Ishikawa (cell line): ENCODE results near the gene MMAB.

Experiments used
- EP300 ChIP-seq: IDR thresholded peaks from 2 replicates; pipeline ENCODE4 v1.6.1; 2012; ENCODE audit warnings: borderline replicate concordance
- RAD21 ChIP-seq: IDR thresholded peaks from 2 replicates; pipeline ENCODE4 v1.6.1; 2012; ENCODE audit warnings: low read depth
- TCF12 ChIP-seq: IDR thresholded peaks from 2 replicates; pipeline ENCODE4 v1.6.1; 2012; ENCODE audit warnings: low read depth
- TF ChIP-seq, protein P1 (sequence below): IDR thresholded peaks from 2 replicates; pipeline ENCODE4 v1.6.1; 2012; ENCODE audit warnings: low read depth, mild to moderate bottlenecking

DNA sequence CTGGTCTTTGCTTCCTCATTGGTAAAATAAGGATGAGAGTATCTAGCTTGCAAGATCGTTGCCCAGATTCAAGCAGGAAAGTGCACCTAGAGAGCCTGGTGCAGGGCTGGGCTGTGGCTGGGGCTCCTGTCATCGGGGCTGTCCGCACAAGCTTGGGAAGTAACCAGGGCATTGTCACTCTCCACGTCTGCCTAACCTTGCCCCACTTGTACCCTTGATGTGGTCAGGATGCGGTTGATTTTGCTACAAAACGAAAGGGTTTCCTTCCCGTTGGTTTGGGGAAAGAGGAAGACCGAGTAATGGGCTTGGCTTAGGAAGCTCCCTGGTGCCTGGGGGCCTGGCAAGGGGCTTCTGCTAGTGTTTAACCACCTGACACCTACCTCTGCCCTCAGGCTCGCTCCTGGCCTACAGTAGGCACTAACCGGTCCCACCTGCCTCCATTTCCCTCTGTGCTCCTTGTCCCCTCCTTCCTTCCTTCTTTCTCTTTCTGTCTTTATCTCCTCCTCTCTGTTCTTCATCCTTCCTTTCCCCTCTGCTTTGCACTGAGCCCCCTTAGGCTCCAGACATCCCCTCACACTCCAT lies 22.1 kb upstream of the MMAB start:
- TF ChIP-seq RAD21 = no peak
- TF ChIP-seq, protein P1, sequence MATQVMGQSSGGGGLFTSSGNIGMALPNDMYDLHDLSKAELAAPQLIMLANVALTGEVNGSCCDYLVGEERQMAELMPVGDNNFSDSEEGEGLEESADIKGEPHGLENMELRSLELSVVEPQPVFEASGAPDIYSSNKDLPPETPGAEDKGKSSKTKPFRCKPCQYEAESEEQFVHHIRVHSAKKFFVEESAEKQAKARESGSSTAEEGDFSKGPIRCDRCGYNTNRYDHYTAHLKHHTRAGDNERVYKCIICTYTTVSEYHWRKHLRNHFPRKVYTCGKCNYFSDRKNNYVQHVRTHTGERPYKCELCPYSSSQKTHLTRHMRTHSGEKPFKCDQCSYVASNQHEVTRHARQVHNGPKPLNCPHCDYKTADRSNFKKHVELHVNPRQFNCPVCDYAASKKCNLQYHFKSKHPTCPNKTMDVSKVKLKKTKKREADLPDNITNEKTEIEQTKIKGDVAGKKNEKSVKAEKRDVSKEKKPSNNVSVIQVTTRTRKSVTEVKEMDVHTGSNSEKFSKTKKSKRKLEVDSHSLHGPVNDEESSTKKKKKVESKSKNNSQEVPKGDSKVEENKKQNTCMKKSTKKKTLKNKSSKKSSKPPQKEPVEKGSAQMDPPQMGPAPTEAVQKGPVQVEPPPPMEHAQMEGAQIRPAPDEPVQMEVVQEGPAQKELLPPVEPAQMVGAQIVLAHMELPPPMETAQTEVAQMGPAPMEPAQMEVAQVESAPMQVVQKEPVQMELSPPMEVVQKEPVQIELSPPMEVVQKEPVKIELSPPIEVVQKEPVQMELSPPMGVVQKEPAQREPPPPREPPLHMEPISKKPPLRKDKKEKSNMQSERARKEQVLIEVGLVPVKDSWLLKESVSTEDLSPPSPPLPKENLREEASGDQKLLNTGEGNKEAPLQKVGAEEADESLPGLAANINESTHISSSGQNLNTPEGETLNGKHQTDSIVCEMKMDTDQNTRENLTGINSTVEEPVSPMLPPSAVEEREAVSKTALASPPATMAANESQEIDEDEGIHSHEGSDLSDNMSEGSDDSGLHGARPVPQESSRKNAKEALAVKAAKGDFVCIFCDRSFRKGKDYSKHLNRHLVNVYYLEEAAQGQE = no peak
- no peak for TF ChIP-seq TCF12
- TF ChIP-seq EP300 = no peak
